SHP77 (cell line): ENCODE measurements around the gene SNAI3.

Experiments
- DNase-seq, 2 experiments: peaks; one replicate each; lab custom pipeline; 2025; lab: John Stamatoyannopoulos, UW

SNAI3 gene

GRCh38 chr16:88721815-88722755 is 35.8 kb upstream of the SNAI3 start:
- no peak for DNase-seq

- no peak for DNase-seq
Observed at GRCh38 chr16:88721236-88721635, 34.9 kb upstream of the SNAI3 start.

GRCh38 chr16:88720396-88720970 is 34.2 kb upstream of the SNAI3 start:
- DNase-seq = no peak

- no peak for DNase-seq
Observed at GRCh38 chr16:88719933-88720296, 33.6 kb upstream of the SNAI3 start.

- DNase-seq = no peak
Observed at GRCh38 chr16:88719267-88719932, 33.1 kb upstream of the SNAI3 start.

GRCh38 chr16:88718178-88718577 is 31.9 kb upstream of the SNAI3 start:
- DNase-seq = no peak

GRCh38 chr16:88716601-88717001 is 30.3 kb upstream of the SNAI3 start:
- DNase-seq = no peak

- no peak for DNase-seq
Observed at GRCh38 chr16:88716201-88716600, 29.9 kb upstream of the SNAI3 start.

- DNase-seq = no peak
Observed at GRCh38 chr16:88715312-88716190, 29.2 kb upstream of the SNAI3 start.

GRCh38 chr16:88714420-88715302 is 28.4 kb upstream of the SNAI3 start:
- DNase-seq = no peak

- DNase-seq = no peak
Observed at GRCh38 chr16:88713568-88714419, 27.5 kb upstream of the SNAI3 start.

- no peak for DNase-seq
Observed at GRCh38 chr16:88713054-88713453, 26.7 kb upstream of the SNAI3 start.

- DNase-seq = no peak
Observed at GRCh38 chr16:88712362-88712979, 26.2 kb upstream of the SNAI3 start.

GRCh38 chr16:88711750-88712340 is 25.5 kb upstream of the SNAI3 start:
- no peak for DNase-seq

GRCh38 chr16:88710556-88710955 is 24.2 kb upstream of the SNAI3 start:
- DNase-seq = no peak

GRCh38 chr16:88706965-88707826 is 20.9 kb upstream of the SNAI3 start:
- no peak for DNase-seq

GRCh38 chr16:88706229-88706964 is 20.1 kb upstream of the SNAI3 start, which contains the start of the genes CTU2 and RNF166:
TSS of gene CTU2 (plus strand) at chr16:88706503. CDS start at chr16:88706531, 28 bp downstream.
TSS of gene RNF166 (minus strand) at chr16:88706408. CDS start at chr16:88706325, 83 bp downstream.
- DNase-seq = peak; percentile 66 to 85
